Measurements from ENCODE around the gene KYNU.

DNA sequence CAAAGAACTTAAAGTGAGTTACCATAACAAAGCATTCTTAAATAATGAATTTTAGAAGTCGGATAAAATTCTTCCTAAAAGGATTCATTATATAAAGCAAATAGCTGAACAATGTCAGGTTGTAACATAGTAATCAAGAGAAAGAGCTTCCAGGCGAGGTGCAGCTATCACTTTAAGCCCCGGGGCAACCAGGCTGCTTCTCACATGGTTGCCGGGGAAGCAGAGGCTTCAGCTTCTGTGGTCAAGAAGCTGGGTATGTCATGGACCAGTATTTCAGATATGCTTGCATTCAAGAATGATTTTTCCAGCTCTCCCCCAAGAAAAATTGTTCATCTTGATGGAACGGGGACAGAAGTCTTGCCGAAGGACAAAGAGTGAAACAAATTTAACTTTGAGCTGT is 23.6 kb upstream of the KYNU start:
- TF ChIP-seq TAF1 (IDR thresholded peaks at IDR 0.05; ENCODE audit: low read depth, low read length), result no peak
- no peak for TF ChIP-seq POLR2AphosphoS5 (IDR thresholded peaks at IDR 0.05; ENCODE audit: low read depth, low read length)
- no peak for TF ChIP-seq SPI1 (IDR thresholded peaks at IDR 0.05; ENCODE audit: low read depth, low read length)
- TF ChIP-seq POLR2A (IDR thresholded peaks at IDR 0.05; ENCODE audit: low read depth, low read length), result no peak

Measured in GM12891 (cell line).